D721Med (cell line): ENCODE results near the gene DGCR8.

ENCODE experiments used
- DNase-seq: peaks from one replicate; pipeline ENCODE4 v3.0.0; 2011; ENCODE audit warnings: low spot score; ENCODE audit not compliant: insufficient read length
- FAIRE-seq: peaks from 2 replicates; lab custom pipeline; 2011; peaks lifted over from hg19 to GRCh38; lab: Jason Lieb, UNC
- TF ChIP-seq, protein P1 (sequence below): IDR thresholded peaks from 2 replicates; pipeline ENCODE4 v1.5.1; 2012; ENCODE audit warnings: mild to moderate bottlenecking, control low read depth; ENCODE audit not compliant: insufficient read depth; ENCODE audit errors: missing control alignments

The DGCR8 gene

DNA sequence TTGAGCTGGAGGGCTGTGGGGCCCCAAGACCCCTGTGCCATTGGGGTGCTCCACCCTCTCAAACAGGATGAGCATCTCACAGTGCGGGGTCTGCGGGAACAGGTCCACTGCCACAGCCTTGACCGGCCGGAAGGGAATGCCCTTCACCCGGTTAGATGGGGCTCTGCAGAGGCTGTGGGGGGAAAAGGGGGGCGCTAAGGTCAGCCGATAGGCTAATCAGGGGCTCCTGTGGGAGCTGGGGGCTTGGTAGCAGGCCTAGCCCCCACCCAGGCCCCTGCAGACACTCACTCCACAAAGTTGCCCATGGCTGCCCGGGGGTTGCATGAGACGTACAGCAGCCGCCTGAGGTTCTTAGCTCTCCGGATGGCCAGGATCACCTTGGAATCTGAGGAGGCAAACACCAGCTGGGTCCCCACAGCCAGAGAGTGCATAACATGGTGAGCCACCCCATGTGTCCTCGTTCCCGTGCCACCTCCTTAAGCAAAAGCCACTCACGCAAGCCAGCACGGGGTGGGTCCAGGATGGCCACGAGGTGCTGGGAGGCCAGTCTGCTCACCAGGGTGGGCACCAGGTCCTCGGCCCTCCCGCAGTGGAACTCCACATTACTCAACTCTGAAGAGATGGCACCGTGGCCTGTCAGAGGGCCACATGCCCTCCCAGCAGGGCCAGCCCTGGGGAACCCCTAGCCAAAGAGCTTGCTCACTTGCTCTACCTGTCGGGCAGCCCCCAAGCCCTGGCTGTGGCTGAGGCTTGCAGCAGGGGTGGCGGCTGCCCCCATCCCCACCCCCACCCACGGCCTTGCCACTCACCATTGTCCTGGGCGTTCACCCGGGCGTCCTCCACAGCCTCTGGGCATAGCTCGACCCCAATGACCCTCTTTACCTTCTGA, 32.8 kb downstream of the DGCR8 start:
- DNase-seq = no peak
- no peak for FAIRE-seq
- TF ChIP-seq, protein P1, sequence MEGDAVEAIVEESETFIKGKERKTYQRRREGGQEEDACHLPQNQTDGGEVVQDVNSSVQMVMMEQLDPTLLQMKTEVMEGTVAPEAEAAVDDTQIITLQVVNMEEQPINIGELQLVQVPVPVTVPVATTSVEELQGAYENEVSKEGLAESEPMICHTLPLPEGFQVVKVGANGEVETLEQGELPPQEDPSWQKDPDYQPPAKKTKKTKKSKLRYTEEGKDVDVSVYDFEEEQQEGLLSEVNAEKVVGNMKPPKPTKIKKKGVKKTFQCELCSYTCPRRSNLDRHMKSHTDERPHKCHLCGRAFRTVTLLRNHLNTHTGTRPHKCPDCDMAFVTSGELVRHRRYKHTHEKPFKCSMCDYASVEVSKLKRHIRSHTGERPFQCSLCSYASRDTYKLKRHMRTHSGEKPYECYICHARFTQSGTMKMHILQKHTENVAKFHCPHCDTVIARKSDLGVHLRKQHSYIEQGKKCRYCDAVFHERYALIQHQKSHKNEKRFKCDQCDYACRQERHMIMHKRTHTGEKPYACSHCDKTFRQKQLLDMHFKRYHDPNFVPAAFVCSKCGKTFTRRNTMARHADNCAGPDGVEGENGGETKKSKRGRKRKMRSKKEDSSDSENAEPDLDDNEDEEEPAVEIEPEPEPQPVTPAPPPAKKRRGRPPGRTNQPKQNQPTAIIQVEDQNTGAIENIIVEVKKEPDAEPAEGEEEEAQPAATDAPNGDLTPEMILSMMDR = no peak

DNA sequence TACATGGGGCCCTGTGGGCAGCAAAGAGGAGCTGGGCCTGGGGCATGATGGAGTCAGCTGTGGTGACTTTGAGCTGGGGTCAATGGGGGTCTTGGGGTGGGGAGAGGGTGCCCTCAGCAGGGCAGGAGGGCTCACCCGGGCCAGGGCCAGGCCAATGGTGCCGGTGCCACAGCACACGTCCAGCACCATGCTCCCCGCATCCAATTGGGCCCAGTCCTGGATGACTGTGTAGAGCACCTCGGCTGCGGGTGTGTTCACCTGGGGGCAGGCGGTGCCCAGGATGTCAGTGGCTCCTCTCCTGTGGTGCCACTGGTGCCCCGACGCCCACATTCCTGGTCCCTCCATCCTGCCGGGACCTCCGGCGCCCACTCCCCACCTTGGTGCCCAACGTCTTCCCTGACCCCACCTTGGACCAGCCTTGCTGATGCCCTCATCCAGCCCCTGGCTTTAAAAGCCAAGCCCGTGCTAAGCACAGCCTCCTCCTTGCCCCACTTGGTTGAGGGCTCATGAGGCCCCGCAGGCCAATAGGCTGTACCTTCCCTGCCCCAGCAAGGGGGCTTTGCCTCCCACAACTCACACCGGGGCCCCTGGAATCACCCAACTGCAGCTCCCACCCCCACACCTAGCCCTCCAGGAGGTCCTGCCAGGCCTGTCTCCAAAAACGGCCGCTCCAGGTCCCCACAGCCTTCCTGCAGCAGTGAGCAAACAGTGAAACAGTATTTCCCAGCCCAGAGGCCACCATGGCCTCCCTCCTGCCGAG, 33.7 kb downstream of the DGCR8 start:
- TF ChIP-seq, protein P1 = no peak
- no peak for DNase-seq
- FAIRE-seq = no peak

GRCh38 chr22:20114506-20115475, 34.8 kb downstream of the DGCR8 start:
- DNase-seq (no peak), FAIRE-seq (no peak)
- TF ChIP-seq, protein P1 = no peak

- FAIRE-seq (no peak), DNase-seq (no peak)
- TF ChIP-seq, protein P1 = no peak
Measured at GRCh38 chr22:20115691-20116375, 35.8 kb downstream of the DGCR8 start, which contains the start of gene RANBP1. Gene RANBP1 (plus strand): TSS chr22:20116104. CDS start chr22:20116185, 81 bp downstream.

DNA sequence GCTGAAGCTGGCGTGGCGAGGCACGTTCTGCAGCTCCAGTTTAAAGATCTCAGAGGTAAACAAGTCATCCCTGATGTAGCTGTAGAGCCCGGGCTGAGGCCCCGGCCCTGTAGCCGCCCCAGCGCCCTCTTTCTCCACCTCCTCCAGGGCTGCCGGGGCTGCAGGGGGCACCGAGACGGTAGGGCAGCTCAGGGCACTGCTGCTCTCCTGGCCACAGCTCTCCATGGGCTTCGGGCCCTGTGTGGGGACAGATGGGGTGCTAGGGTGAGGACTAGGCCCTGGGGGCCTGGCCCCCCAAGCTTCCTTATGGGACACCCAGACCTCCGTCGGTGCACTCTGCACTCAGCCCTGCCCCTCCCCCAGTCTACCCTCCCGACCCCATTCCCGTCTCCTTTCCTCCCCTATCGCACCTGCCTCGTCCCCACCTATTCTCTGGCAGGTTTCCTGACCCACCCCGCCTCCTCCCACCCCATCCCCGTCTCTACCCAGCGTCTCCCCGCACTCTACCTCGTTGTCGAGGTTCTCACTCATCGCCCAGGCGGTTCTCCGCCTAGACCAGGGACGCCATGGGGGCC, 36.4 kb downstream of the DGCR8 start:
- FAIRE-seq (no peak), DNase-seq (no peak)
- TF ChIP-seq, protein P1 = no peak
